Left colon (tissue), 2 donors: ENCODE results near the gene OPCML. TPM values are rescaled to one million over a fixed set of nuclear protein-coding genes. Genes with fewer than 3 reads are reported as not detected.

Experiments
- ATAC-seq: fragments of 200-7000 bp; cut with Tn5 transposase; one replicate; pipeline ENCODE4 v1.9.1; 2020; ENCODE audit warnings: mild to moderate bottlenecking, moderate library complexity
- DNase-seq, 2 donors: peaks; one replicate each; pipeline ENCODE4 v3.0.0-alpha.2; 2020
- intact Hi-C, 2 donors: fragments of 100-400 bp; cut with DNase I in 1 of 2; cut with micrococcal nuclease in 1 of 2; formaldehyde crosslinking; loops; one replicate each; pipeline versions ENCODE4 v1.11.2 to v1.14.0; 2022; cut with DNase I, micrococcal nuclease
- total RNA-seq, 2 donors: library from RNA; stranded (reverse); fragmentation: NEBNext Ultra II Directional; extraction: Animal tissue kit (Norgen Biotek cat#: 25700); gene quantifications; one replicate each; pipeline ENCODE4 v1.2.1, GENCODE V29; 2021
- donor health status: DM: no; HTN: no; CAD: no.
- donor health status: DM: yes; HTN: yes; CAD: no.

The OPCML gene
- total RNA-seq, 2 donors from 2014 or later: 0.06 to 0.11 TPM

DNA sequence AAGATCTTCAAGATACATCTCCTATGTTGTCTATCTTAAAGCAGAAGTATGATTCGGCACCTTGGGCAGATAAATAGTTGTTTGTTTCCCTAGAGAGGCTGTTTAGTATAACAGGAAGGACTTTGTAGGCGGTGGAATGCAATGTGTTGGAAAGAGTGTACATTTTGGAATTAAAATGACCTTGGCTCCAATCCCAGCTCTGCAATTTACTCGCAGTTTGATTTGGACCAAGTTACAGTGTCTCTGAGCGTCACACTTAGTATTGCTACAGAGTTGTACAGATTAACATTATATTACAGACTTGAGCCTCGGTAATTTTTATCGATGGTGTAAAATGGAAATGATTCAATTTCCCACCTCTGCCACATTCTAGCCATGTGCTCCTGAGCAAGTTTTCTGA lies 265.3 kb downstream of the OPCML start:
- ATAC-seq (no peak), DNase-seq (no peak)
- intact Hi-C loops: no loop called here

DNA sequence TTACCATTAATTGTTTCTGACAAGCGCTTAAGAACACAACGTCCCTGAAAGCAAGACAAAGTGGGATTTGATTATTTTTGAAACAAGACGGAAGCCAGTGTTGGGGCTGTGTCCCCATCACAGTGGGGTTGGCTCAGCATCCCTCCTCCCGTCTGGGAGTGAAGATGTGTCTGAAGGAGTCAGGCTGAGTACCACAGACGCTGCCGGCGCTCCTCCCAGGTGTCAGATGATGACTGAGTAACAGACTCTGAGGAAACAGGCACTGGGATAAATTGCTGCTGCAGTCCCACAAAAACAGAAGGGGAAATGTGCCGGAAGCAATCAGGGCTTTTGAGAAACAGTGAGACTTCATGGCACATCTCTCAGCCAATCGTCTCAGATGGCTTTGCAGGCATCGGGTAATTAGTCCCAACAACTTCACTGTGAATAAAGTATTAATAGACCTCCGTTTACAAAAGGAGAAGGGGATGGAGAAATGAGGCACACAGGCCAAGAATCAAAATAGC lies 266.7 kb downstream of the OPCML start:
- ATAC-seq: no peak
- DNase-seq: no peak
- intact Hi-C loops: no loop called here

GRCh38 chr11:133263332-133263731 lies 269.0 kb downstream of the OPCML start:
- DNase-seq (no peak), ATAC-seq (no peak)
- intact Hi-C loops: no loop called here

- ATAC-seq: no peak
- intact Hi-C loops: no loop called here
Measured at GRCh38 chr11:133258751-133259150, 273.6 kb downstream of the OPCML start.

DNA sequence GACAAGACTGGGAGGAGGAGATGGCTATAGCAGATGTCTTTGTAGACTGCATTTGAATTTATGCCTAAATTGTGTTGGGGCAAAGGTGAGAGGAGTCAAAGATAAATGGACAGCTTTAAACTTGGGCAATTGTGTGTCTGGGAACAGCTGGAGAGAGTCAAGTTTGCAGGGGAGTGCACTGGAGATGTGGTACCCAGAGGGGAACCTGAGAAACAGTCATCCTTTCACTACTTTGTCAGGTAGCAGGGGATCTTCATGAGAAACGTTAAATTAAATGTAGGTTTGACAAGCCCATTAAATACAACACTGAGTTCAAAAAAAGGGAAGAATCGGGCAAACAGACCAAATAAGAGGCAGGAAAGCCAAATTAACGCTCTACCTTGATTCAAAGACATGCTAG lies 277.7 kb downstream of the OPCML start:
- intact Hi-C loops: no loop called here
- no peak for ATAC-seq

More at GRCh38 chr11:133258751-133259150, 273.6 kb downstream of the OPCML start:
- no peak for DNase-seq

GRCh38 chr11:133253570-133253969 lies 278.7 kb downstream of the OPCML start:
- no peak for DNase-seq
- ATAC-seq: no peak
- intact Hi-C loops: no loop called here

More for the DNA sequence above, 277.7 kb downstream of the OPCML start:
- DNase-seq: no peak

- DNase-seq (no peak), ATAC-seq (no peak)
- intact Hi-C loops: no loop called here
Measured at GRCh38 chr11:133251841-133252240, 280.5 kb downstream of the OPCML start.

GRCh38 chr11:133249530-133249929 lies 282.8 kb downstream of the OPCML start:
- ATAC-seq: no peak
- intact Hi-C loops: no loop called here
- DNase-seq: no peak

DNA sequence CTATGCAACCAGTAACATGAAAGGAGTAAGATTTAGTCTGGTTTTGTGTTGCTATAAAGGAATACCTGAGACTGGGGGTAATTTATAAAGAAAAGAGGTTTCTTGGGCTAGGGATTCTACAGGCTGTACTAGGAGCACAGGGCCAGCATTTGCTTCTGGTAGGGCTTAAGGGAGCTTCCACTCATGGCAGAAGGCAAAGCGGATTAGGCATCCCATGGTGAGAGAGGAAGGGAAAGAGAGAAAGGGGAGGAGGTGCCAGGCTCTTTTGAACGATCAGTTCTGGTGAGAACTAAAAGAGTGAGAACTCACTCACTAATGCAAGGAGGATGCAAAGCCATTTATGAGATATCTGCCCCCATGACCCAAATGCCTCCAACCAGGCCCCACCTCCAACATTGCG lies 283.2 kb downstream of the OPCML start:
- intact Hi-C loops: no loop called here
- no peak for DNase-seq
- ATAC-seq: no peak

- ATAC-seq (no peak), DNase-seq (no peak)
- intact Hi-C loops: no loop called here
Measured at GRCh38 chr11:133243832-133244231, 288.5 kb downstream of the OPCML start.

DNA sequence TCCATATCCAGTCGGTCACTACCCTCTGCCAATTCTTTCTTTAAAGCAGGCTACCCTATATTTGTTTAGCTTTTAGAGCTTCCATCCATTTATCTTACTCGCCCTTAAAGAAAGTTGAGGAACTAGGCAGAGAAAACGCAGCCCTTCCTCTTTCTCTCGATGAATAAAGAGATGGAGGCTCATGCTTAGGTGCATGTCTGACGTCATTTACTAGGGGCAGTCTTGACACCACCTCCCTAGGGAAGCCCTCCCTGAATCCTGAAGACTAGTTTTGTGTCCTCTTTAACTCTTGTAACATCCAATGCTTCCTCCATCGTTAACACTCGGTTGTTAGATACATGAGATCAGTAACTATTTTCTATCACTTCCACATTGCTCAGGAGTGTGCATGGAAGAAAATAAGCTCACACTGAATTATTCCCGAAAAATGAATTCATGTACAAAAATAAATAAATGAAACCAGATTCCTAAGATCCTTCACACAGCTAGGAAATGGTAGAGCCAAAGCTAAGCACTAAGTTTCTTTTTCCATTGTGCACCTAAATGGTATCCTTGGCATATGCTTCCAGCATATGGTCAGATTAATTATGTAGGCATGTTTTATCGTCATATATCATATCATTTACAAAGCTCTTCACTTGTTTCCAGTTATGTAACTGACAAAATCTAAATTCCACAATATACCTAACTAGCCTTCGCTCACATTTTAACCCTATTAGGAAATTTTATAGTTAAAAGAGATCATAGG lies 291.2 kb downstream of the OPCML start:
- ATAC-seq (no peak), DNase-seq (no peak)
- intact Hi-C loops: no loop called here

DNA sequence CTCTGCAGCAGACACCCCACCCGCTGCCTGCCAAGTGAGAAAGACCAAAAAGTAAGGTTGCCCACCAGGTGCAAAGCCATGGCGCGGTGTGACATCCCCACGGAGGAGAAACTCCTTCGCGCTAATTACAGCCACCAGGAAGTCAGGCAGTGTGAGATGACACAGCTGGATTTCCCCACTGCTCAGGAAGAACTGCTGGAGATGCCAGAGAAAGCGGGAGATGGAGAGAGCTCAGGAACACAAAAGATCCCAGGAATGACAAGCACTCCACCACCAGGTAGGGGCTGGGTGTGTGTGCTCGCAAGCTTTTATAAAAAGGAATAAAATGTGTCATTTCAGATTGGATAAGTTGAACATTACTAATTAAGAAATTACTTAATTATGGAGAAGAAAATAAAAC lies 292.7 kb downstream of the OPCML start:
- DNase-seq: no peak
- no peak for ATAC-seq
- intact Hi-C loops: no loop called here

GRCh38 chr11:133238495-133238894 lies 293.8 kb downstream of the OPCML start:
- no peak for ATAC-seq
- intact Hi-C loops: no loop called here
- no peak for DNase-seq

DNA sequence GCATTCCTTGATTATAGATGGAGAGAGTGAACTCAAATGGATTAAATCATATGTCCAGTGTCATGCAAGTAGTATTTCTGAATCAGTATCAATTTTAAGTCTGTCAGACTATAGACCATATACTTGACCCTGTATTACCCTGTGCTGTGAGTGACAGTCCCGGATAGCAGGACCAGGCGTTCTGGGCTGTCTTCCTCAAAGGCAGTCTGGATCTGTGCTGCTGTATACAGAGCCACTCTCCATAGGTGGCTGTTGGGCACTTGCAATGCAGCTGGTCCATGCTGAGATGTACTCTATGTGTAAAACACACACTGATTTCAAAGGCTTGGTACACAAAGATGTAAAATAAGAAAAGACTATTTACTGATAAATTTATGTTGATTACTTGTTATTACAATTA lies 294.3 kb downstream of the OPCML start:
- intact Hi-C loops: no loop called here
- DNase-seq (no peak), ATAC-seq (no peak)

- DNase-seq (no peak), ATAC-seq (no peak)
- intact Hi-C loops: no loop called here
Measured at GRCh38 chr11:133235381-133235780, 296.9 kb downstream of the OPCML start.

GRCh38 chr11:133234883-133235282 lies 297.4 kb downstream of the OPCML start:
- DNase-seq (no peak), ATAC-seq (no peak)
- intact Hi-C loops: no loop called here

DNA sequence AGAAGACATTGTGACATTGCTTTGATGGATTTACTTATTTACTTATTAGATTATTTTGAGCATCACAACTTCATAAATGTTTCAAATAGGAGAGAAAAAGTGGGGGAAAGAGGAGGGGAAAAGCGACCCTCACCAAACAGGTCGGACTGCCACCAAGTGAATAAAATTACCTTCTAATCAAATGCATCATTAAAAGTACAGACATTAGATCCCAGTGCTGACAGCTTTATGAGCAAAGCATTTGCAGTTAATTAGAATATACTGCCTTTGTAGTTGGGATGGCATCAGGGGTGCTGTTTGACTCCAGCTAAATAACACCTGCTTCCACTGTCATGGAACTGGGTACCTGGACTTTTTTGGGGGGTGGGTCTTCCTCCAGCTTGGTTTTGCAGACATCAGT lies 299.6 kb downstream of the OPCML start:
- DNase-seq: no peak
- intact Hi-C loops: no loop called here
- no peak for ATAC-seq

DNA sequence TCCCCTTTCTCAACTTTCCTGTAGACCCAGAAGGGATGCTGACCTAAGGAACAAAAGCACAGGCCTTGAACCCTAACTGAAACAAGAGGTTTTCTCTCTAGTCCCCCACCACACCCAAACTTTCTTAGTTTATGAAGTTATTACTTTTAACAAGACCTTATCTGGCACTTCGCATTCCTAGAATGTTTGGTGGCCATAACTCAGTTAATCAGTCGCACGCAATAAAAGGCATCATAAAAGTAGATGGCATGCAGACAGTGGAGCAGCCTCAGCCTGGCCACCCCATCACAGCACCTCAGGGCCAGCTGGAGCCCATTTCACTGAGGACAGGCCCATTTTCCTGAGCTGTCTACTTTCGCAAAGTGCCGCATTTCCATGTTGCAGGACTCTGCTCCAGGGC lies 301.9 kb downstream of the OPCML start:
- intact Hi-C loops: no loop called here
- ATAC-seq (peak; percentile 72), DNase-seq (peak in 1 of 2 donors; percentile 34)

DNA sequence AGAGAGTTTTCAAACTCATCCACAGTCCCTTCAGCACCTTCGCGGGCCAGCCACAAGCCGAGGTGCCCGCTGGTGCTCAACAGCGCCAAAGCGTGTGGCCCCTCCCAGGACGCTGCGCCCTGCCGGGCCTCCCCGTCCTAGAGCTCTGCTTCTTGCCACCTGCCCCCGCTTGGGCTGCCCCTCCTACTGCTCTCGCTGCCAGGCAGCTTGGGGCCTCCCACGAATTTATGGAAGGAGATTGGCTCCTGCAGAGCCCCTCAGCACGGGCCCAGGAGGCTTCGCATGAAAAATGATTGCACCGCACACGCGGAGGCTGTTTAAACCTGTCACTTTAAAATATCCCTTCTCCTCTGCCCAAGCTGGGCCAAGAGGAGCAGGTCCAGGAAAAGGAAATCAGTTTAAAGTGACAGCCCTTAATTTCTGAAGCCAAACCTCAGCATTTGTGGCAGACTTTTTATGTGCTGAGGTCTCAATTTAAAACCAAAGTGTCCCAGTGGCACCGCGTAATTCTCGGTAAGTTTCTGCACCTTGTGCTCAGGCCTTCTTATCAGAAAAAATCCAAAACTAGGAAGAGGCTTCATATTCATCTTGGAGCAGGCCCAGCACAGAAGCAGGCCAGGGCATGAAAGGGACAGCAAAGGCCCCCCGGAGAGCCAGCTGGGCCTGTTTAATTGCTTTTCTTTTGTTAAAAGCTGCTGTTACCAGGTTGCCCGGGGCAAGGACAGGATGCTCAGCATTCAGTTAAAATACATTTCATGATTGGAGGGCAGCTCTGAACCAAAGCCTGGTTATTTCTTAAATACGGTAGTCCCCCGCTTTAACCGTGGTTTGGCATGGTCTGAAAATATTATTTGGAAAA lies 303.6 kb downstream of the OPCML start:
- DNase-seq (peak in 1 of 2 donors; percentile 6), ATAC-seq (no peak)
- intact Hi-C loops: no loop called here

- intact Hi-C loops: no loop called here
- no peak for ATAC-seq
- no peak for DNase-seq
Measured at GRCh38 chr11:133227632-133228111, 304.6 kb downstream of the OPCML start.
